ENCODE data around the gene PIM2. TPM values are rescaled to one million over a fixed set of nuclear protein-coding genes. Genes with fewer than 3 reads are reported as not detected.

PIM2 gene
- total and polyA plus RNA-seq, 9 of the 15 experiments (the other 6 are each of a cell fraction or from before 2014, with no cell fraction given): 67.6 to 191 (median 108) TPM

GRCh38 chrX:48940404-48940955 is 21.7 kb upstream of the PIM2 start (continued):
- TF ChIP-seq ERF (CRISPR knock-in tag; IDR thresholded peaks at IDR 0.05) (0 out of 2 replicates have a peak, but pooled peaks have one; percentile 72), ZNF407 (IDR thresholded peaks at IDR 0.05; ENCODE audit: low read depth) (no peak), ZBTB2 (IDR thresholded peaks at IDR 0.05) (0 out of 2 replicates have a peak, but pooled peaks have one; percentile 39), CTBP1 (IDR thresholded peaks at IDR 0.05; ENCODE audit: borderline replicate concordance) (peak; percentile 88; the same call in 1 of the 2 replicates), HNRNPLL (IDR thresholded peaks at IDR 0.05; ENCODE audit: low read depth, low read length, poor library complexity, severe bottlenecking) (peak; percentile 42), KLF10 (CRISPR knock-in tag; IDR thresholded peaks at IDR 0.05) (no peak), RUNX1 (IDR thresholded peaks at IDR 0.05; ENCODE audit: low read depth) (0 out of 2 replicates have a peak, but pooled peaks have one; percentile 41), CCNT2 (IDR thresholded peaks at IDR 0.05; ENCODE audit: borderline replicate concordance, extremely low read depth, insufficient read length, low read depth, low read length) (peak; percentile 33), DIDO1 (tag; IDR thresholded peaks at IDR 0.05; ENCODE audit: low read depth) (no peak), IRF2 (CRISPR knock-in tag; IDR thresholded peaks at IDR 0.05) (no peak), TSHZ1 (CRISPR knock-in tag; IDR thresholded peaks at IDR 0.05) (0 out of 2 replicates have a peak, but pooled peaks have one; percentile 4), BRF1 (IDR thresholded peaks at IDR 0.05; ENCODE audit: borderline replicate concordance, extremely low read depth, insufficient read length) (no peak), ZNF316 (IDR thresholded peaks at IDR 0.05) (peak; percentile 99)

Measured in K562 (cell line).